H1 (cell line): ENCODE measurements around the gene ZFYVE1. TPM values are rescaled to one million over a fixed set of nuclear protein-coding genes. Genes with fewer than 3 reads are reported as not detected.

Experiments
- CTCF ChIA-PET: fragments of 300-600 bp; sonication (Branson Sonifier 250); formaldehyde crosslinking; loops from one replicate; lab custom pipeline; 2021; ENCODE audit not compliant: partially characterized antibody; lab: Charles Lee
- POLR2A ChIA-PET: fragments of 300-600 bp; sonication (Branson Sonifier 250); formaldehyde crosslinking; loops from one replicate; lab custom pipeline; 2021; ENCODE audit warnings: inconsistent platforms; ENCODE audit not compliant: partially characterized antibody; lab: Charles Lee
- DNase-seq, 2 experiments: peaks; one replicate each; pipeline versions ENCODE4 v3.0.0 to v3.0.0-alpha.2; 2010 to 2022; ENCODE audit warnings: low spot score in 2 of 2, low read depth in 1 of 2, mixed read lengths in 1 of 2
- FAIRE-seq: peaks from 2 replicates; lab custom pipeline; 2011; peaks lifted over from hg19 to GRCh38; lab: Jason Lieb, UNC
- H2AFZ ChIP-seq: 2 replicates; pipeline ENCODE4 v1.8.1; 2012; ENCODE audit warnings: low read length, inconsistent platforms
- H2AK5ac ChIP-seq: 2 replicates; pipeline ENCODE4 v1.6.1; 2013; ENCODE audit warnings: low read depth, low read length
- H2BK120ac ChIP-seq: replicated peaks from 2 replicates; pipeline ENCODE3; 2013; ENCODE audit warnings: low read depth, low read length, inconsistent platforms
- H2BK12ac ChIP-seq: 2 replicates; pipeline ENCODE4 v1.6.1; 2013; ENCODE audit warnings: low read depth, low read length
- H2BK15ac ChIP-seq: 2 replicates; pipeline ENCODE4 v1.6.1; 2013; ENCODE audit warnings: low read length
- H2BK20ac ChIP-seq: 2 replicates; pipeline ENCODE4 v1.6.1; 2013; ENCODE audit warnings: low read length
- H2BK5ac ChIP-seq: 2 replicates; pipeline ENCODE4 v1.6.1; 2013; ENCODE audit warnings: low read depth, low read length
- H3K14ac ChIP-seq: 2 replicates; pipeline ENCODE4 v1.6.1; 2013; ENCODE audit warnings: inconsistent platforms; ENCODE audit not compliant: insufficient read length
- H3K18ac ChIP-seq: 2 replicates; pipeline ENCODE4 v1.6.1; 2013; ENCODE audit warnings: low read length; ENCODE audit errors: extremely low read depth
- H3K23ac ChIP-seq: 2 replicates; pipeline ENCODE4 v1.6.1; 2013; ENCODE audit warnings: inconsistent platforms; ENCODE audit not compliant: insufficient read length
- H3K23me2 ChIP-seq: 2 replicates; pipeline ENCODE4 v1.6.1; 2013; ENCODE audit warnings: low read depth, low read length
- H3K27ac ChIP-seq: 2 replicates; pipeline ENCODE4 v1.6.1; 2011; ENCODE audit warnings: low read depth, low read length, inconsistent platforms
- H3K27me3 ChIP-seq, 4 experiments: replicated peaks in 1 of 4; 1 replicate in 1 of 4; 2 replicates in 3 of 4; pipeline versions ENCODE4 v1.6.1 to v1.8.1; 2011 to 2013; ENCODE audit warnings: low read length in 3 of 4, mild to moderate bottlenecking in 3 of 4, inconsistent platforms in 2 of 4, mixed read lengths in 2 of 4, moderate library complexity in 1 of 4; ENCODE audit not compliant: control insufficient read depth in 3 of 4, insufficient read depth in 3 of 4; ENCODE audit errors: extremely low read depth in 1 of 4
- H3K36me3 ChIP-seq, 4 experiments: 2 replicates each; pipeline versions ENCODE4 v1.6.1 to v1.8.1; 2011 to 2013; ENCODE audit warnings: mild to moderate bottlenecking in 4 of 4, low read length in 3 of 4, moderate library complexity in 2 of 4, control low read depth in 1 of 4, inconsistent platforms in 1 of 4; ENCODE audit not compliant: insufficient read depth in 4 of 4, control insufficient read depth in 2 of 4
- H3K4ac ChIP-seq: replicated peaks from 2 replicates; pipeline ENCODE3; 2013; ENCODE audit warnings: low read length, low read depth, mixed read lengths, inconsistent platforms; ENCODE audit not compliant: insufficient read length
- H3K4me1 ChIP-seq, 4 experiments: replicated peaks in 1 of 4; 1 replicate in 1 of 4; 2 replicates in 3 of 4; pipeline versions ENCODE4 v1.6.1 to v1.8.1; 2011 to 2013; ENCODE audit warnings: low read length in 3 of 4, inconsistent platforms in 2 of 4, mixed read lengths in 1 of 4; ENCODE audit not compliant: insufficient read depth in 4 of 4, control insufficient read depth in 3 of 4
- H3K4me2 ChIP-seq, 2 experiments: 2 replicates each; pipeline versions ENCODE4 v1.6.1 to v1.8.1; 2011 to 2013; ENCODE audit warnings: low read depth in 2 of 2, low read length in 2 of 2, control low read depth in 1 of 2, inconsistent platforms in 1 of 2, mild to moderate bottlenecking in 1 of 2; ENCODE audit not compliant: insufficient read depth in 1 of 2
- H3K4me3 ChIP-seq, 4 experiments: fragments of 200-600, 300-600 bp in 1 of 4; sonication (generic), shearing (Covaris generic), sonication (Bioruptor Twin) in 1 of 4; 2 replicates each; pipeline versions ENCODE4 v1.5.1 to v1.8.1; 2011 to 2016; ENCODE audit warnings: low read length in 4 of 4, low read depth in 3 of 4, control low read depth in 2 of 4, inconsistent platforms in 2 of 4, mild to moderate bottlenecking in 2 of 4, mixed read lengths in 1 of 4, moderate library complexity in 1 of 4; ENCODE audit not compliant: insufficient read depth in 2 of 4; ENCODE audit errors: extremely low read depth in 1 of 4
- H3K56ac ChIP-seq: replicated peaks from 2 replicates; pipeline ENCODE3; 2013; ENCODE audit warnings: low read depth, mild to moderate bottlenecking, mixed read lengths, low read length, inconsistent platforms; ENCODE audit not compliant: insufficient read length
- H3K79me1 ChIP-seq: 2 replicates; pipeline ENCODE4 v1.6.1; 2013; ENCODE audit warnings: low read depth, low read length, control low read depth
- H3K79me2 ChIP-seq, 2 experiments: 2 replicates each; pipeline versions ENCODE4 v1.6.1 to v1.8.1; 2012 to 2013; ENCODE audit warnings: low read length in 2 of 2, mild to moderate bottlenecking in 2 of 2, inconsistent platforms in 1 of 2; ENCODE audit not compliant: insufficient read depth in 2 of 2, control insufficient read depth in 1 of 2
- H3K9ac ChIP-seq, 4 experiments: replicated peaks in 1 of 4; 1 replicate in 1 of 4; 2 replicates in 3 of 4; pipeline versions ENCODE4 v1.6.1 to v1.8.1; 2011 to 2013; ENCODE audit warnings: low read depth in 3 of 4, low read length in 3 of 4, control low read depth in 2 of 4, mild to moderate bottlenecking in 2 of 4, moderate library complexity in 2 of 4, inconsistent platforms in 1 of 4; ENCODE audit errors: extremely low read depth in 1 of 4
- H3K9me3 ChIP-seq, 2 experiments: 2 replicates each; pipeline versions ENCODE4 v1.6.1 to v1.8.1; 2012 to 2013; ENCODE audit warnings: mild to moderate bottlenecking in 2 of 2, moderate library complexity in 2 of 2, control low read depth in 1 of 2, inconsistent platforms in 1 of 2, low read depth in 1 of 2, low read length in 1 of 2, mixed read lengths in 1 of 2; ENCODE audit not compliant: insufficient read depth in 2 of 2
- H4K20me1 ChIP-seq, 2 experiments: replicated peaks in 1 of 2; 2 replicates each; pipeline versions ENCODE3 to v1.8.1; 2011 to 2013; ENCODE audit warnings: inconsistent platforms in 2 of 2, low read length in 2 of 2, mild to moderate bottlenecking in 1 of 2; ENCODE audit not compliant: insufficient read depth in 2 of 2, control insufficient read depth in 1 of 2
- H4K5ac ChIP-seq: 2 replicates; pipeline ENCODE4 v1.6.1; 2013; ENCODE audit warnings: low read length, low read depth, mixed read lengths, inconsistent platforms; ENCODE audit not compliant: insufficient read length
- H4K8ac ChIP-seq: 2 replicates; pipeline ENCODE4 v1.8.0; 2013; ENCODE audit warnings: mild to moderate bottlenecking, moderate library complexity, low read length, inconsistent platforms; ENCODE audit not compliant: insufficient read depth; ENCODE audit errors: extremely low read depth
- H4K91ac ChIP-seq: replicated peaks from 2 replicates; pipeline ENCODE3; 2013; ENCODE audit warnings: low read length, mixed read lengths, inconsistent platforms; ENCODE audit not compliant: insufficient read length
- CEBPB ChIP-seq: IDR thresholded peaks from 2 replicates; pipeline ENCODE4 v1.6.1; 2012; ENCODE audit warnings: low read depth, low read length
- E2F6 ChIP-seq: IDR thresholded peaks from 2 replicates; pipeline ENCODE4 v1.6.1; 2012; ENCODE audit warnings: inconsistent platforms
- FOSL1 ChIP-seq: IDR thresholded peaks from 2 replicates; pipeline ENCODE4 v1.6.1; 2011; ENCODE audit warnings: mild to moderate bottlenecking, low read depth, low read length, moderate library complexity; ENCODE audit not compliant: insufficient read depth
- KDM5A ChIP-seq: fragments of 200-600 bp; IDR thresholded peaks from 2 replicates; pipeline ENCODE4 v1.7.1; 2012; ENCODE audit warnings: mild to moderate bottlenecking, low read length, inconsistent platforms, mixed read lengths
- MAFK ChIP-seq: IDR thresholded peaks from 2 replicates; pipeline ENCODE4 v1.6.1; 2012; ENCODE audit warnings: low read depth, mild to moderate bottlenecking, improper control_type of control experiment, low read length
- POLR2AphosphoS5 ChIP-seq: IDR thresholded peaks from 2 replicates; pipeline ENCODE4 v1.6.1; 2011; ENCODE audit warnings: low read depth, low read length
- SRF ChIP-seq: IDR thresholded peaks from 2 replicates; pipeline ENCODE4 v1.6.1; 2011; ENCODE audit warnings: mild to moderate bottlenecking, low read depth, low read length, moderate library complexity
- SUZ12 ChIP-seq: fragments of 200-600 bp; sonication (generic); IDR thresholded peaks from 2 replicates; pipeline ENCODE4 v1.6.1; 2012; ENCODE audit warnings: mild to moderate bottlenecking, inconsistent platforms, low read length, moderate library complexity, mixed read lengths
- TAF1 ChIP-seq: IDR thresholded peaks from 2 replicates; pipeline ENCODE4 v1.6.1; 2011; ENCODE audit warnings: mild to moderate bottlenecking, low read depth, low read length
- TBP ChIP-seq: IDR thresholded peaks from 2 replicates; pipeline ENCODE4 v1.6.1; 2011; ENCODE audit warnings: low read depth, low read length, improper control_type of control experiment
- YY1 ChIP-seq: IDR thresholded peaks from 2 replicates; pipeline ENCODE4 v1.6.1; 2011; ENCODE audit warnings: low read depth, mild to moderate bottlenecking, low read length
- ZNF274 ChIP-seq: IDR thresholded peaks from 2 replicates; pipeline ENCODE4 v1.7.0; 2012; ENCODE audit warnings: low read length, borderline replicate concordance; ENCODE audit errors: extremely low read depth
- WGBS, 2 experiments: shearing (Covaris generic) in 1 of 2; methylation state at CpG; one replicate each; pipeline versions ENCODE4 v1.1.6 to v1.1.7; 2013 to 2015; ENCODE audit warnings: low lambda C conversion rate in 2 of 2, mixed read lengths in 2 of 2, inconsistent platforms in 1 of 2, low coverage in 1 of 2, missing lambda C conversion rate in 1 of 2; ENCODE audit not compliant: insufficient replicate concordance in 2 of 2, insufficient coverage in 1 of 2, insufficient read length in 1 of 2; ENCODE audit errors: extremely low coverage in 1 of 2, missing lambda C conversion rate in 1 of 2; 5-methylcytosine and 5-hydroxymethylcytosine counted together
- polyA plus RNA-seq, 7 experiments: library from polyadenylated mRNA; depleted of rRNA in 3 of 7; stranded (reverse) in 5 of 7; unstranded in 2 of 7; fragments of >200 nt in 5 of 7; fragments of 200-250 nt in 2 of 7; gene quantifications; 1 replicate in 5 of 7; 2 replicates in 1 of 7; 4 replicates in 1 of 7; pipeline versions ENCODE4 v1.2.1 to v1.2.3, GENCODE V29; 2011 to 2013; ENCODE audit warnings: missing spikeins in 2 of 7, mixed read lengths in 2 of 7
- total RNA-seq: library from RNA; stranded (reverse); fragmentation: NEBNext Ultra II Directional; extraction: Animal tissue kit (Norgen Biotek cat#: 25700); gene quantifications from 2 replicates; pipeline ENCODE4 v1.2.1, GENCODE V29; 2021
- TF ChIP-seq, protein P1 (sequence below): IDR thresholded peaks from 2 replicates; pipeline ENCODE4 v1.6.1; 2011; ENCODE audit warnings: low read length, improper control_type of control experiment

ZFYVE1 gene
- total and polyA plus RNA-seq, 2 of the 8 experiments (the other 6 are each of a cell fraction or from before 2014, with no cell fraction given): 9.8 to 12.5 TPM

- Histone ChIP-seq H3K27me3 (no peaks in the 10 kb centered on the region), H4K5ac (no peak overlapping the region), H3K56ac (no peak overlapping the region), H3K4me1 (peaks cover 0 to 2% (median 0%) of the 10 kb centered on the region in 4 experiments; a peak in 3 of 7 replicates), H2AK5ac (no peak overlapping the region), H2AFZ (no peak overlapping the region), H3K36me3 (peaks cover 0 to 7% (median 0%) of the 10 kb centered on the region in 4 experiments; a peak in 2 of 8 replicates), H3K9me3 (no peaks in the 10 kb centered on the region), H3K23me2 (no peaks in the 10 kb centered on the region), H4K91ac (no peak overlapping the region), H3K18ac (no peak overlapping the region), H3K79me2 (no peaks in the 10 kb centered on the region), H3K4me2 (no peak overlapping the region), H3K79me1 (no peaks in the 10 kb centered on the region), H2BK5ac (no peak overlapping the region)
- FAIRE-seq (no peak), DNase-seq (no peak)
- TF ChIP-seq ZNF274: no peak
- TF ChIP-seq YY1: no peak
- no peak for TF ChIP-seq E2F6
- TF ChIP-seq TBP: no peak
- no peak for TF ChIP-seq POLR2AphosphoS5
- TF ChIP-seq, protein P1, sequence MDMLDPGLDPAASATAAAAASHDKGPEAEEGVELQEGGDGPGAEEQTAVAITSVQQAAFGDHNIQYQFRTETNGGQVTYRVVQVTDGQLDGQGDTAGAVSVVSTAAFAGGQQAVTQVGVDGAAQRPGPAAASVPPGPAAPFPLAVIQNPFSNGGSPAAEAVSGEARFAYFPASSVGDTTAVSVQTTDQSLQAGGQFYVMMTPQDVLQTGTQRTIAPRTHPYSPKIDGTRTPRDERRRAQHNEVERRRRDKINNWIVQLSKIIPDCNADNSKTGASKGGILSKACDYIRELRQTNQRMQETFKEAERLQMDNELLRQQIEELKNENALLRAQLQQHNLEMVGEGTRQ: no peak
- no peak for TF ChIP-seq MAFK
- TF ChIP-seq CEBPB: no peak
- TF ChIP-seq FOSL1: no peak
- no peak for TF ChIP-seq KDM5A
- TF ChIP-seq SRF: no peak
- TF ChIP-seq SUZ12: no peak
- TF ChIP-seq TAF1: no peak
- TF ChIP-seq, all 59 proteins: peak for 0
- Histone ChIP-seq H2BK120ac (no peak overlapping the region), H3K4ac (no peak overlapping the region), H2BK12ac (no peak overlapping the region), H3K4me3 (no peak overlapping the region), H3K9ac (no peak overlapping the region), H4K20me1 (no peaks in the 10 kb centered on the region), H2BK20ac (no peak overlapping the region), H4K8ac (no peak overlapping the region), H3K23ac (no peak overlapping the region), H2BK15ac (no peak overlapping the region), H3K14ac (no peak overlapping the region), H3K27ac (no peak overlapping the region)
- WGBS, 2 experiments: 83% methylated on average over 1 of the region's 3 CpGs; no CpG with 5 or more reads in 1 of the 2 experiments
- ChIA-PET CTCF (interaction anchor here (0.6 to 1.3 kb wide), 2 partner anchors 10 to 81 kb away, joined by 3 to 5 read pairs; no protein-coding TSS in a partner anchor), POLR2A (interaction anchor here (0.7 kb wide), 1 partner anchor 308 kb away, joined by 4 read pairs; no protein-coding TSS in a partner anchor)
Measured at GRCh38 chr14:72986214-72986613, 40.7 kb downstream of the ZFYVE1 start.
